Liver (tissue), 9 donors: ENCODE data around the gene KIAA0513. TPM values are rescaled to one million over a fixed set of nuclear protein-coding genes. Genes with fewer than 3 reads are reported as not detected.

Source experiments
- DNase-seq: peaks from one replicate; pipeline ENCODE4 v3.0.0-alpha.2; 2017; ENCODE audit warnings: low spot score
- H3K27ac ChIP-seq, 2 donors: one replicate each; pipeline ENCODE4 v1.7.0; 2013; ENCODE audit warnings: inconsistent platforms in 2 of 2, low read length in 2 of 2, control low read depth in 1 of 2, low read depth in 1 of 2, mild to moderate bottlenecking in 1 of 2
- H3K27me3 ChIP-seq, 4 donors: one replicate each; pipeline versions ENCODE4 v1.6.1 to v1.7.0; 2013; ENCODE audit warnings: low read length in 3 of 4, inconsistent platforms in 1 of 4, mild to moderate bottlenecking in 1 of 4, moderate library complexity in 1 of 4; ENCODE audit not compliant: control insufficient read depth in 4 of 4, insufficient read depth in 4 of 4
- H3K36me3 ChIP-seq, 4 donors: one replicate each; pipeline versions ENCODE4 v1.6.1 to v1.7.0; 2013; ENCODE audit warnings: low read length in 3 of 4, mild to moderate bottlenecking in 3 of 4, low read depth in 1 of 4, moderate library complexity in 1 of 4; ENCODE audit not compliant: control insufficient read depth in 4 of 4, insufficient read depth in 3 of 4
- H3K4me1 ChIP-seq, 4 donors: one replicate each; pipeline versions ENCODE4 v1.6.1 to v1.7.0; 2013; ENCODE audit warnings: low read length in 3 of 4, mild to moderate bottlenecking in 3 of 4, moderate library complexity in 1 of 4; ENCODE audit not compliant: control insufficient read depth in 4 of 4, insufficient read depth in 4 of 4
- H3K4me3 ChIP-seq, 3 donors: one replicate each; pipeline versions ENCODE4 v1.6.1 to v1.7.0; 2013; ENCODE audit warnings: low read length in 3 of 3, control low read depth in 1 of 3, low read depth in 1 of 3, mild to moderate bottlenecking in 1 of 3
- H3K9ac ChIP-seq, 2 donors: one replicate each; pipeline ENCODE4 v1.7.0; 2013; ENCODE audit warnings: low read length in 2 of 2, mild to moderate bottlenecking in 2 of 2, moderate library complexity in 2 of 2, control low read depth in 1 of 2, low read depth in 1 of 2
- H3K9me3 ChIP-seq, 4 donors: one replicate each; pipeline versions ENCODE4 v1.6.1 to v1.7.0; 2013; ENCODE audit warnings: low read length in 3 of 4; ENCODE audit not compliant: control insufficient read depth in 4 of 4
- EGR1 ChIP-seq, 2 donors: IDR thresholded peaks; 2 replicates each; pipeline ENCODE4 v1.6.1; 2016 to 2018; ENCODE audit warnings: antibody characterized with exemption in 2 of 2, low read depth in 2 of 2
- FOXA1 ChIP-seq: IDR thresholded peaks from 2 replicates; pipeline ENCODE4 v1.6.1; 2016; ENCODE audit warnings: antibody characterized with exemption
- FOXA2 ChIP-seq: IDR thresholded peaks from 2 replicates; pipeline ENCODE4 v1.6.1; 2016; ENCODE audit warnings: antibody characterized with exemption
- GABPA ChIP-seq, 2 donors: IDR thresholded peaks in 1 of 2; conservative IDR thresholded peaks in 1 of 2; 2 replicates each; pipeline ENCODE4 v1.6.1; 2016; ENCODE audit warnings: antibody characterized with exemption in 2 of 2, mild to moderate bottlenecking in 1 of 2, moderate library complexity in 1 of 2
- HNF4A ChIP-seq, 2 donors: conservative IDR thresholded peaks; 2 replicates each; pipeline ENCODE4 v1.6.1; 2016; ENCODE audit warnings: antibody characterized with exemption in 2 of 2, mild to moderate bottlenecking in 2 of 2
- HNF4G ChIP-seq: IDR thresholded peaks from 2 replicates; pipeline ENCODE4 v1.6.1; 2016; ENCODE audit warnings: antibody characterized with exemption
- JUND ChIP-seq, 2 donors: IDR thresholded peaks; 2 replicates each; pipeline ENCODE4 v1.6.1; 2016; ENCODE audit warnings: antibody characterized with exemption in 2 of 2
- NR2F2 ChIP-seq: IDR thresholded peaks from 2 replicates; pipeline ENCODE4 v1.6.1; 2016; ENCODE audit warnings: antibody characterized with exemption
- RAD21 ChIP-seq, 2 donors: IDR thresholded peaks; 2 replicates each; pipeline ENCODE4 v1.6.1; 2016; ENCODE audit warnings: antibody characterized with exemption in 2 of 2, mild to moderate bottlenecking in 2 of 2
- SP1 ChIP-seq: IDR thresholded peaks from 2 replicates; pipeline ENCODE4 v1.6.1; 2018; ENCODE audit warnings: antibody characterized with exemption, mild to moderate bottlenecking
- YY1 ChIP-seq: IDR thresholded peaks from 2 replicates; pipeline ENCODE4 v1.6.1; 2016; ENCODE audit warnings: antibody characterized with exemption, mild to moderate bottlenecking
- WGBS: extraction: QIAGEN DNeasy Blood & Tissue Kit; methylation state at CpG from one replicate; pipeline ENCODE4 v1.1.7; 2013; 5-methylcytosine and 5-hydroxymethylcytosine counted together
- polyA plus RNA-seq, 2 donors: library from polyadenylated mRNA; stranded (reverse) in 1 of 2; unstranded in 1 of 2; fragments of 200-250 nt in 1 of 2; fragments of >200 nt in 1 of 2; fragmentation: Nextera tagmentation in 1 of 2; extraction: Ambion mirVana in 1 of 2; gene quantifications; one replicate each; pipeline versions ENCODE4 v1.2.1 to v1.2.3, GENCODE V29; 2013 to 2015
- total RNA-seq, 2 donors: library from RNA; depleted of rRNA; stranded (reverse); fragments of >200 nt; gene quantifications; one replicate each; pipeline ENCODE4 v1.2.3, GENCODE V29; 2014
- TF ChIP-seq, protein P1 (sequence below): IDR thresholded peaks from 2 replicates; pipeline ENCODE4 v1.6.1; 2016; ENCODE audit warnings: antibody characterized with exemption
- TF ChIP-seq, protein P2 (sequence below): IDR thresholded peaks from 2 replicates; pipeline ENCODE4 v1.6.1; 2016; ENCODE audit warnings: antibody characterized with exemption
- TF ChIP-seq, protein P3 (sequence below): fragments of 150-350 bp; IDR thresholded peaks from 2 replicates; pipeline ENCODE4 v1.5.1; 2017; ENCODE audit warnings: improper control_type of control experiment, low read depth, low read length; ENCODE audit not compliant: missing input control
- TF ChIP-seq, protein P4 (sequence below): IDR thresholded peaks from 2 replicates; pipeline ENCODE4 v1.6.1; 2016; ENCODE audit warnings: antibody characterized with exemption
- donor health status: healthy.
- donor health status: healthy.
- donor health status: healthy.
- donor health status: healthy.
- donor health status: healthy.

The KIAA0513 gene
- total and polyA plus RNA-seq, 4 donors, result 1.5 to 5.9 (median 2.9) TPM

DNA sequence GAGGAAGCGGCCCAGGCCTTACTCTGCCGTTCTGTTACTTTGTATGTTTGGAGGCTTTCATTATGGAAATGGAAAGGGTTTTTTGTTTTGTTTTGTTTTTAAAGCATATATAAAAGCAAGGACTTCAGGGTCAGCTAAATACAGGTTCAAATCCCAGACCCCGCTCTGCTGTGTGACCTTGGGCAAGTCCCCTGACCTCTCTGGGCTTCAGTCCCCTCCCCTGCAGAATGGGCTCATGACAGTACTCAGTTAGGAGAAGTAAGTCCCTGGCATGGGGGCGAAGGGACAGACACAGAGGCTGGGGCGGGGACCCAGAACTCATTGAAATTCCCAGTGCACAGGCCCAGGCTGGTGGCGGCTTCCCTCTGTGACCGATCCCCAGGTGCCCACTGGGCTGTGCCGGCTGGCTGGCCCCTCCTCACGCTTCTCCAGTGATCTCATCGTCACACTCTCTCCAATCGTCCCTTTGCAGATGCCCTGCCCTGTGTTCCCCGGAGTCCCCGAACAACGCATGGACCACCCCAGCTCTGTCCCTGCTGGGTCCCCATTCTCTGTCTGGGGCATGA lies 85.7 kb downstream of the KIAA0513 start:
- H3K36me3 ChIP-seq, result no peaks in the 10 kb centered on the region
- no peaks in the 10 kb centered on the region for H3K27me3 ChIP-seq
- H3K27ac ChIP-seq, result no peak overlapping the region
- WGBS, result 94% methylated on average over 14 of the region's 14 CpGs
- no peaks in the 10 kb centered on the region for H3K9me3 ChIP-seq
- TF ChIP-seq RAD21 (IDR thresholded peaks at IDR 0.05) (no peak), NR2F2 (no peak), FOXA2 (no peak), FOXA1 (no peak)
- TF ChIP-seq, protein P1, sequence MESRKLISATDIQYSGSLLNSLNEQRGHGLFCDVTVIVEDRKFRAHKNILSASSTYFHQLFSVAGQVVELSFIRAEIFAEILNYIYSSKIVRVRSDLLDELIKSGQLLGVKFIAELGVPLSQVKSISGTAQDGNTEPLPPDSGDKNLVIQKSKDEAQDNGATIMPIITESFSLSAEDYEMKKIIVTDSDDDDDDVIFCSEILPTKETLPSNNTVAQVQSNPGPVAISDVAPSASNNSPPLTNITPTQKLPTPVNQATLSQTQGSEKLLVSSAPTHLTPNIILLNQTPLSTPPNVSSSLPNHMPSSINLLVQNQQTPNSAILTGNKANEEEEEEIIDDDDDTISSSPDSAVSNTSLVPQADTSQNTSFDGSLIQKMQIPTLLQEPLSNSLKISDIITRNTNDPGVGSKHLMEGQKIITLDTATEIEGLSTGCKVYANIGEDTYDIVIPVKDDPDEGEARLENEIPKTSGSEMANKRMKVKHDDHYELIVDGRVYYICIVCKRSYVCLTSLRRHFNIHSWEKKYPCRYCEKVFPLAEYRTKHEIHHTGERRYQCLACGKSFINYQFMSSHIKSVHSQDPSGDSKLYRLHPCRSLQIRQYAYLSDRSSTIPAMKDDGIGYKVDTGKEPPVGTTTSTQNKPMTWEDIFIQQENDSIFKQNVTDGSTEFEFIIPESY, result no peak
- TF ChIP-seq, protein P2, sequence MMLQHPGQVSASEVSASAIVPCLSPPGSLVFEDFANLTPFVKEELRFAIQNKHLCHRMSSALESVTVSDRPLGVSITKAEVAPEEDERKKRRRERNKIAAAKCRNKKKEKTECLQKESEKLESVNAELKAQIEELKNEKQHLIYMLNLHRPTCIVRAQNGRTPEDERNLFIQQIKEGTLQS, result no peak
- H3K9ac ChIP-seq, result no peak overlapping the region
- H3K4me1 ChIP-seq, result peaks cover 0 to 7% (median 6%) of the 10 kb centered on the region in 4 donors
- no peak for DNase-seq
- H3K4me3 ChIP-seq, result no peak overlapping the region

DNA sequence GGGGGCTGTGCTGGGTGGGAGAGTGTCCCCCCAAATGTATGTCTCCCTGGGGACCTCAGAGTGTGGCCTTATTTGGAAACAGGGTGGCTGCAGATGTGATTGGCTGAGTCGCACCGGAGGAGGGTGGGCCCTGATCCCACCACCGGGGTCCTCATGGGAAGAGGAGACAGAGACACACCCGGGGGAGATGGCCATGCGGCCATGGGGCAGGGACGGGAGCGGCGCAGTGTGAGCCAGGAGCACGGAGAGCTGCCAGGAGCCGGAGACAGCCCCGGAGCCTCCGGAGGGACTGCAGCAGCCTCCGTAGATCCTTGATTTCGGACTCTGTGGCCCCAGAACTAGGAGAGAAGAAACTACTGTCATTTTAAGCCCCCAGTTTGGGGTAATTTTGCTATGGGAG lies 86.3 kb downstream of the KIAA0513 start:
- Histone ChIP-seq H3K27ac (no peak overlapping the region), H3K9ac (no peak overlapping the region), H3K9me3 (no peaks in the 10 kb centered on the region), H3K4me1 (peaks cover 0 to 7% (median 6%) of the 10 kb centered on the region in 4 donors), H3K4me3 (no peak overlapping the region), H3K27me3 (no peaks in the 10 kb centered on the region), H3K36me3 (no peaks in the 10 kb centered on the region)
- WGBS, result 74% methylated on average over 14 of the region's 14 CpGs
- TF ChIP-seq, protein P3, sequence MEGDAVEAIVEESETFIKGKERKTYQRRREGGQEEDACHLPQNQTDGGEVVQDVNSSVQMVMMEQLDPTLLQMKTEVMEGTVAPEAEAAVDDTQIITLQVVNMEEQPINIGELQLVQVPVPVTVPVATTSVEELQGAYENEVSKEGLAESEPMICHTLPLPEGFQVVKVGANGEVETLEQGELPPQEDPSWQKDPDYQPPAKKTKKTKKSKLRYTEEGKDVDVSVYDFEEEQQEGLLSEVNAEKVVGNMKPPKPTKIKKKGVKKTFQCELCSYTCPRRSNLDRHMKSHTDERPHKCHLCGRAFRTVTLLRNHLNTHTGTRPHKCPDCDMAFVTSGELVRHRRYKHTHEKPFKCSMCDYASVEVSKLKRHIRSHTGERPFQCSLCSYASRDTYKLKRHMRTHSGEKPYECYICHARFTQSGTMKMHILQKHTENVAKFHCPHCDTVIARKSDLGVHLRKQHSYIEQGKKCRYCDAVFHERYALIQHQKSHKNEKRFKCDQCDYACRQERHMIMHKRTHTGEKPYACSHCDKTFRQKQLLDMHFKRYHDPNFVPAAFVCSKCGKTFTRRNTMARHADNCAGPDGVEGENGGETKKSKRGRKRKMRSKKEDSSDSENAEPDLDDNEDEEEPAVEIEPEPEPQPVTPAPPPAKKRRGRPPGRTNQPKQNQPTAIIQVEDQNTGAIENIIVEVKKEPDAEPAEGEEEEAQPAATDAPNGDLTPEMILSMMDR, result no peak
- TF ChIP-seq GABPA (IDR thresholded peaks at IDR 0.05 in 1 of 2, conservative IDR thresholded peaks at IDR 0.05 in 1 of 2) (no peak), YY1 (no peak), HNF4A (conservative IDR thresholded peaks at IDR 0.05) (no peak), HNF4G (no peak), JUND (IDR thresholded peaks at IDR 0.05) (no peak), EGR1 (IDR thresholded peaks at IDR 0.05; ENCODE audit: low read depth in 2 of 2) (no peak), SP1 (no peak), NR2F2 (no peak), FOXA2 (no peak)
- TF ChIP-seq, protein P4, sequence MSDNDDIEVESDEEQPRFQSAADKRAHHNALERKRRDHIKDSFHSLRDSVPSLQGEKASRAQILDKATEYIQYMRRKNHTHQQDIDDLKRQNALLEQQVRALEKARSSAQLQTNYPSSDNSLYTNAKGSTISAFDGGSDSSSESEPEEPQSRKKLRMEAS, result no peak
- TF ChIP-seq, protein P2, result no peak
- DNase-seq, result no peak
